EH (cell line): ENCODE data around the gene PPP2R1B.
"Not testable (repeated sequence)": the region's sequence is repeated elsewhere in the genome, so short reads cannot be mapped to it uniquely, and the experiment has no call there.

ENCODE experiments used
- DNase-seq: peaks from one replicate; pipeline ENCODE4 v3.0.0-alpha.2; 2015; ENCODE audit warnings: low read depth

Gene PPP2R1B

DNA sequence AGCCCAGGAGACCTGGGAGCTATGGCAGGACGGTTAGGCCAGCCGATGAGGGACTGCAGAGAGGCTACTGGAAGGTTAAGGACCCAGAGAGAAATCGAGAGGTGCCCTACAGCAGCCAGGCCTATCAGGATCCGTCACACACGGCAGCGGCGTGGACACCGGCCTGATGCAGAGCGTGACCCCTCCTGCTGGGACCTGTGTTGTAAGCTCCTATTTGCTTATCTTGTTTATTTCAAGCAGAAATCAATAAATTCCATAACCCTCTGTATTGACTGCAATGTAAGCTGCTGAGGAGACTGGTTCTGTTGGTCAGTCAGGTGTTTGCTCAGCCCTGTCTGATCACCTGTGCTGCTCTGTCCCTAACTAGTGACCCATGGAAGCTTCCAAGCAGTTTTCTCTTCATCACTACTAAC lies 39.9 kb downstream of the PPP2R1B start:
- no peak for DNase-seq

DNA sequence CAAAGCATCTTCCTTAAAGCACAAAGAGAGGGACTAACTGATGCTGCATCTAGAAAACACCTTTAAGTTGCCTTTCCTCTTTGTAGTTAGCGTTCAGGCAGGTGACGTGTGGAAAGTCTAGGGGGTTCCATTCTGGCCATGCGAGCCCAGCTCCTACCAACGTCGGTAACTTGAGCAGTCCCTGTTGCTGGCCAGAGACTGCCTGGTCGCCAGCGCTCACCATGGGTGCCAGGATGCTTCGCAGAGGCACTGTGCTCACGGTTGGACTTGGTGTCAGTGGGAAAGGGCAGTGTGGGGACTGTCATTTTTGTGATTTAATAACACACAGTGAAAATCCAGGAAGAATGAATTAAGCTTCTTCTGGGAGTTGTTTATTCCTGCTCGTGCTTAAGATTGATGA lies 40.6 kb downstream of the PPP2R1B start:
- no peak for DNase-seq

DNA sequence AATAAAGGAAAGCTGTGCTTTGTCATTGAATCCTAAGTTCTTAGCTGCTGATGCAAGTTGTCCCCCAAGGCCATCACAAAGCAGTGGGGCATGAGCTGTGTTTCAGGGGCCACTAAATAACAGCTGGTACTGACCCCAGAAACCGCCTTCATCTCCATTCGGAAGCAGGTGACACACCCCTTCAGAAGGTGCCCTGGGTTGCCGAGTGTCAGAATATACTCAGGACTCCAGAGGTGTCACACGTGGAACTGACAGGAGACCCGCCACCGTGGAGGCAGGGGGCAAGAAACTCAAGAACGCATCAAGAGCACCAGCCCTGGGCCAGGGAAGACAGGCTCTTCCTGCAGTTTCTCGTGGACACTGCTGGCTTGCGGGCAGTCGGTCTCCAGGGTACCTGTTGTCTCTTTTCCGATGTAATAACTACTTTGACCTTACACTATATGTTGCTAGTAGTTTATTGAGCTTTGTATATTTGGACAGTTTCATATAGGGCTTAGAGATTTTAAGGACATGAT lies 41.5 kb downstream of the PPP2R1B start:
- DNase-seq: no peak

DNA sequence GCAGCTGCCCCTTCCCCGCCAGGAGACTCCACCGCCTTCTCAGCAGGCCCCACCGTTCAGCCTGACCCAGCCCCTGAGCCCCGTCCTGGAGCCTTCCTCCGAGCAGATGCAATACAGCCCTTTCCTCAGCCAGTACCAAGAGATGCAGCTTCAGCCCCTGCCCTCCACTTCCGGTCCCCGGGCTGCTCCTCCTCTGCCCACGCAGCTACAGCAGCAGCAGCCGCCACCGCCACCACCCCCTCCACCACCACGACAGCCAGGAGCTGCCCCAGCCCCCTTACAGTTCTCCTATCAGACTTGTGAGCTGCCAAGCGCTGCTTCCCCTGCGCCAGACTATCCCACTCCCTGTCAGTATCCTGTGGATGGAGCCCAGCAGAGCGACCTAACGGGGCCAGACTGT lies 42.6 kb downstream of the PPP2R1B start:
- DNase-seq: no peak

DNA sequence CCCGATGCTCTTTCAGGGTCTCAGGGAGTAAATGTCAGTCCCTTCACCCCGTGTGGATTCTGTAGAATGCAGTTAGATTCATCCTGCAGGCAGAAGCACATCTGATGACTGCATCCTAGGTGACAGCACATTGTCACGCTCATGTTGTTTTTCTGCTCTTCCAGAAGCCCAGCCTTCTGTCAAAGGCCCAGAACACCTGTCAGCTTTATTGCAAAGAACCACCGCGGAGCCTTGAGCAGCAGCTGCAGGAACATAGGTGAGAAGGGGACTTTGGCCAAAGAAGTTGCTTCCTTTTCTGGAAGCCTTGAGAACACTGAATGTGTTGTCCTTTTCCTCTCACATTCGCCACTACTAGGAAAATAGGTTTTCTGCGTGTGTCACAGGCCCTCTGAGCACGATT lies 43.7 kb downstream of the PPP2R1B start:
- no peak for DNase-seq

DNA sequence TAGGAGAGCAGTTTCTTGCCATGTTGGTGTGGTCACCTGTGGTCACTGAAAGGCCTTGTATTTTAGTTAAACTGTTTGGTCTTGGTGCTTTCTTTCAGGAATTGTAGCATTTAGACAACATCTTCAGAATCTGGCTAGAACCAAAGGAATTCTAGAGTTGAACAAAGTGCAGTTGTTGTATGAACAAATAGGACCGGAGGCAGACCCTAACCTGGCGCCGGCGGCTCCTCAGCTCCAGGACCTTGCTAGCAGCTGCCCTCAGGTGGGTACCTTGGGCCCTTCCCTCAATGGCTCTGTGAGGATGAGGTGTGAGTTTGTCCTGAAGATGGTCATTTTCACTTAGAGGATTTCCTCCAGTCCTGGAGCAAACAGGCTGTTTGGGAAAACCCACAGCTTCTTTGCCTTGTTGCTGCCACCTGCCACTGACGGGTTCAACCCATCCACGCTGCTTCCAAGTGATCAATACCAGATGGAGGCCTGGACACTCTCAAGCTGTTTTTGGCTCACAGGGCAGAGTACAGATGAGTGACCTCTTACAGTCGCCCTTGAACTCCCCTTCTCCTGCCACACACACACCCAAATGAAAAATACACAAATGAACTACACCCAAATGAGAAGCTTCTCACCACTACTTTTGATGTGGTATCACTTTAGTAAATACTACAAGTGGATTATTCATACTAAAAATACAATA lies 45.2 kb downstream of the PPP2R1B start:
- no peak for DNase-seq

DNA sequence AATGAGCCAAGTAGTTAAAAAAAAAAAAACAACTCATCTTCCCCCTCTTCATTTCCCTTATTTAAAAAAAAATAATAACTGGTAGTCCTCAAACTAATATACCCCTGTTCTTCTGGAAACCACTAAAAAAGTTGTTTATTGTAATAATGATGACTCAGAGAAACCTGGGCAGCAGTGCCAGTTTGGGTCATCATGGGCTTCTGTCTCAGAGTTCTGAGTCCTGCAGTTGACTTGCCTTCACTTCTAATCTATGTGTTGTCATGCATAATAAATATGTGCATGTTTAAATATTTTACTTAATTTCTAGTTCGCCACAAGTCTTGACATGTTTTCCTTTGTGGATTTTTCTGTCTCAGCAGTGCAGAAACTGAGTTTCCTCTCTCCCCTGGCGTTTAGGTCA lies 46.8 kb downstream of the PPP2R1B start:
- peak; percentile 44 for DNase-seq

DNA sequence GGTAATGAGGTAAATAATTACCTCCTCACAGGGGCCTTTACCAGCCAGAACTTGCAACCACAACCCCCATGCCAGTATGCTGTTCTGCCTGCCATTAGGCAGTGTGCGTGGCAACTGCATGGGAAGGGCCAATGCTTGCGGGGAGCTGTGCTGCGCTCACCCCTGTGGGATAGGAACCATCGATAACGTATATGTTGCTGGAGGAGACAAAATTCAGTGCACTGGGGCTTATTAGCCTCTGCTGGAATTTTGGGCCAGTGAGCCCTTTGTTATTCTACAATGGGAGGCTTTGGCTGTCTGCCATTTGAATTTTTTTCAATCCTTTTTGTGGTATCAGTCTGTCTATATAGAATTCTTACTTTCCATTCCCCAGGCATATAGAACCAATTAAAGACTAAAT lies 47.3 kb downstream of the PPP2R1B start:
- peak; percentile 49 for DNase-seq

DNA sequence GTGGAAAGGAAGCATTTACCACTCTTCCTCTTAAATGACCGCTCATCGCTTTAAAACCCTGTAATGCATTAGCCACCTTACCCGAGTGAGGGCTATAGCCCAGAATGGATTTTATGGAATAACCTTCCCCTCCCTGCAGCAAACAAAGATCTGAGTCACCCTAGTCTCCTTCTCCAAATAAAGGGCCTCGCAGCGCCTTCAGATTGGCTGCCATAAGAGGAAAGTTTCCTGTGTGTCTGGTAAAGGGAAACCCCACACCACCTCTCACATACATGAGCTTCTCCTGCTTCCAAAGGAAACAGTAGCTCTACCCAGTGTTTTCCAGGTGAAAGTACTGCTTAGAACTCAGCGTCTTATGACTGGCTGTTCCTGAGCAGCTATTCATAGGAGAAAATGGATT lies 47.8 kb downstream of the PPP2R1B start:
- DNase-seq: peak; percentile 87

DNA sequence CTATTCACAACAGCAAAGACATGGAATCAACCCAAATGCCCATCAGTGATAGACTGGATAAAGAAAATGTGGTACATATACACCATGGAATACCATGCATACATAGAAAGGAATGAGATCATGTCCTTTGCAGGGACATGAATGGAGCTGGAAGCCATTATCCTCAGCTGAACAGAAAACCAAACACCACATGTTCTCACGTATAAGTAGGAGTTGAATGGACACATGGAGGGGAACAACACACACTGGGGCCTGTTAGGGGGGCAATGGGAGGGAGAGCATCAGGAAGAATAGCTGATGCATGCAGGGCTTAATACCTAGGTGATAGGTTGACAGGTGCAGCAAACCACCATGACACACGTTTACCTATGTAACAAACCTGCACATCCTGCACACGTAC lies 48.5 kb downstream of the PPP2R1B start:
- DNase-seq: not testable (repeated sequence)

DNA sequence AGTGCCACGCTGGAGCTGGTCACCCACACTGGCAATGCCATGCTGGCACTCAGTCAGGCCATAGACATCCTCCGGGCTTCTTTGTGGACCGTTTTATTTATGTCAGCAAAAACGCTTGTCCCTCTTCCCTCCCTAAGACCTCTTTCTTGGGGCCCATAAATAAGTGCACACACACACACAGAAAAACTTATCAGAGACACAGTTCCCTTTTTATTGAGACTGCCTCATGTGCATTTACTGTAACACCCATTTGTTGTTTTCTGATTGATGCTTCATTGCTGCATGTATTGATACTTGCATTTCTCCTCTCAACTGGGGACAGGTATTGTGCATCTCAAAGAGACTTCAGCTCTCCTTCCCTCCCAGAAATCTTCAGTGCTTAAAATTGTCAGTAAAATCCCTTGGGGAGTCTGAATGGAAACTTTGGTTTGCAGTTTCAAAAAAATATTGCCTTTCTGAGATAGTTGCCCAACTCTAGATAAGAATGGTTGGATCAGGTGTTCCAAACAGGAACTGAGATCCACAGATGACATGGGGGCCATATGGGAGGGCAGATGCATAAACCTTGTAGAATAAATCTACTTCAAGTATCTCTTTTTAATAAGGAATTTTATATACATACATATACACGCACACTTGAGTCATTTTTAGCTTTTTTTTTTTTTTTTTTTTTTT lies 50.9 kb downstream of the PPP2R1B start:
- no peak for DNase-seq

DNA sequence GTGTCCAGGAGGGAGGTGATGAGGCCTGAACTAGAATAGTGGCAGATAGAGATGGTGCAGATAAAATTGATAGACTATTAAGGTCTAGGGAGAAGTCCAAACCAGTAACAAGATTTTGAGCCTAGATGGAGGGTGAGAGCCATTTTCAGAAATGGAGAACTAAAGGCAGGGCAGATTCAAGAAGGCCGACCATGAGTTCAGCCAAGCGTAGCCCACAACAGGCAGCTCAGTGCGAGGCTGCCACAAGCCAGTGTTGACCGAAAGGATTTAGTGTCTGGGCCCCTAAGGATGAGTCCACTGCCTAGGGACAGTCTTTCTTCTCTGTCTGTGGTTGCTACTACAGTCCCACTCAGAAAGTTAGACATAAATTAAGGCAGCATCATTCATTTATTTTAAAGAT lies 51.7 kb downstream of the PPP2R1B start:
- DNase-seq: no peak

DNA sequence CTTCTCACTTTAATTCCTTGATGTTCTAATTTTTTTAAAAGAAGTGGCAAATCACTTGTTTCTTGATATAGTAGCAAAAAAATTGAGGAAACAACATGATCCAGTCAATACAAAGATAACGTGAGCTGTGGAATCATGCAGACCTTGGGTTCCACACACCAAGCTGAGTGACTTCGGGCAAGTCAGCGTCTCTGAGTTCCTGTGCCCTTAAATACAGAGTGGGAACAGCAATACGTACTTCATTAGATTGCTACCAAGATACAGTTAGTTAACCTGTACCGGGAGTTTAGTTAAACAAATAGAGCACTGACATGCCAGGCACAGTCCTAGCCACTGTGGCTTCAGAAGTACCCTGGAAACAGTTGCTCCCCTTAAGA lies 58.5 kb downstream of the PPP2R1B start:
- no peak for DNase-seq

DNA sequence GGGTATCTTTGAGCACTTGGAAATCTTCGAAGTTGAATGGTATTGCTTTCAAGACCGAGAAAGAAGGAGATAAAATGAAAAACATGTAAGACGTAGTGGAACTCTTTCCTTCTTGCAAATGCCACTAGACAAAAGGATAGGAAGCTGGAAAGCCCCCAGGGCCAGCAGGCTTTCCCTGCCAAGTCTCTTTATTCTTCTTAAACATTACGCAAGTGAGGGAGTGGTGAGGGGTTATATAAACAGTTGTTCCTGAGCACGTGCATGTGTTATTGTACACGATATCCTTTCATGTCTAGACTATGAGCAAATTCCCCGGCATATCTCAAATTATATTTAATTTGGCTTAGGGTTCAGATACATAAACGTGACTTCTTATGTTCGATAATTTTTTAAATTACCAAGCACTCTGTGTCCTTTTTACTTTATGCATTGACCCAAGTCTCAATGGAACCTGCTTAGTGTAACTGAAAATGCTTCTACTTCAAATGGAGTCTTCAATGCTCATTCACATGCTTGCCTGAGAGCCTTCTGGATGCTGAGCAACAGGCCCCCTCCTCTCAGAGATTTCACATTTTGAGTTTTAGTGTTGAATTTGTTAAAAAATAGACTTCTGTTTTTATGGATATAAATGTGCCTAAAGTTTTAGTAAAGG lies 59.0 kb downstream of the PPP2R1B start:
- peak; percentile 74 for DNase-seq

DNA sequence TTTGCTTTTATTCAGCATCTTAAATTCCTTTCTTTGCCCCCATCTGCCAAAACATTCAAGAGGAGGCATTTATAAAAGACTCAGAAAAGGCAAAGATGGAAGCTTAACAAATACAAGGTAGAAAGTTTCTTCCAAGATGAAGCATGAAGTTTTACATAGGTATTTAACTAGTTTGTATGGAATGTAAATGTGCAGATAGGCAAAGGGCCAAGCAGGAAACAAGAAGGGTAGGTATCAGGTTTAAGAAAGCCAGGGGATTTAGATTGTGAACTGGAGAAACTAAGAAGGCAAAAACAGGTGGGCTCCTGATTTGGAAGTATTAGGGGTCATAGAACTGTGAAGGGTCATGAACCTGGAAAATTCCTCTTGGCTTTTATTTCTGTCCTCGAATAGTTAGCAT lies 62.6 kb downstream of the PPP2R1B start:
- DNase-seq: no peak

DNA sequence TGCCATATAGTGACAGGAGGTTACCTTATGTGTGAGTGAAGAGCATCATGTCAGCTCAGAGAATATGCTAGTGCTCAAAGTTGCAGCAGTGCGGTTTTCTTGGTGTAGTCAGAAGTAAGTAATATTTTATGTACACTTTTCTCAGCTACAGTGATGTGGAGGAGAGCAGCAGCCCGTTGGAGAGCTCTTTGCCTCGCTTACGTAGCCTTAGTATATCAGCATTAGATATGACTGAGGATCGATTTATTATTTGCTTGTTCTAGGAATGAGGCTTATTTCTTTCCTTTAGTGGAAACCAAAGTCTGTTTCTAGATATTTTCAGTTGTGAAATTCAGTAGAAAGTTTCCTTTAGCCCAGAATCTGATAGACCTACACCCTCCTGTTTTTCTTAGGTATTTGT lies 63.6 kb downstream of the PPP2R1B start:
- no peak for DNase-seq

DNA sequence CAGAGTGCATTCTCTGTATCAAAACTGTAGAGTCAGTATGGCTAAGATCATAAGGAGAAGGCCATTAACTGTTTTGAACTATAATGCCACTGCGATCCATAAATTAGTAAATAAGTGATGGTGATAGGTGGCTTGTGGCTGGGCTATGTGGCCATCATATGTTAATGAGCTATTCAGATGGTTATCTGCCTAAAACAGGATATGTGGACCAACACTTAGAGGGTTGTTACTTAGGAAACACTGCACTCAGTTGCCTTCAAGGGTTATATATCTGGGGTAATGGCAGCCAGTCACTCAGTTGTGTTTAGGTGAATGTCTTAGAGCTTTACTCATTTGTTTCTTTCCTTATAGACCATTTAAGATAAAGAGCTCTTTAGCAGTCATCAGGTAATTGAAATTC lies 66.0 kb downstream of the PPP2R1B start:
- no peak for DNase-seq

DNA sequence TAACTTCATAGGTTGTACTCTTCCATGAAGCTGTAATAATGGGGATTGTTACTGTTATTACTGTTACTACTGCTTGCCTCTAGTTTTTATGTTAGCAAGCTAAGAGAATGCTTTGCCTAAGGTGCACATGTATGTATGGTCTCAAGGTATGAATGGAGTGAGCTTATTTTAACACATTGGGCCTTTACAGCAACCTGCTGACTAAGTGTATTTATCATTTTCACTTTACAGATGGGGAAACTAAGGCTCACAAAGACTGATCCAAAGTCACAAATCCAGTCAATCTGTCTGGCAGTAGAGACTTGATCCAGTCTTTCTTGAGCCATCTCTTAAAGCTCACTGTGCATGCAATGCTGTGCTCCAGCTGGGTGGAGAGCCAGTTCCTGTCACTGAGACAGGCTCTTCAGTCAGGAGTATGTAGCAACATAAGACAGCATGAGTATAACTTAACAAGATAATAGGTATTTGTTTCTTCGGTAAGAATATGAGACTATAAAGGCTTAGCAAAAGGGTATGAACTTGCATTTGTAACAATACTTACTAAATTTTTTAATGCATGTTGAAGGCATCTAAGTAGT lies 66.5 kb downstream of the PPP2R1B start:
- DNase-seq: no peak

DNA sequence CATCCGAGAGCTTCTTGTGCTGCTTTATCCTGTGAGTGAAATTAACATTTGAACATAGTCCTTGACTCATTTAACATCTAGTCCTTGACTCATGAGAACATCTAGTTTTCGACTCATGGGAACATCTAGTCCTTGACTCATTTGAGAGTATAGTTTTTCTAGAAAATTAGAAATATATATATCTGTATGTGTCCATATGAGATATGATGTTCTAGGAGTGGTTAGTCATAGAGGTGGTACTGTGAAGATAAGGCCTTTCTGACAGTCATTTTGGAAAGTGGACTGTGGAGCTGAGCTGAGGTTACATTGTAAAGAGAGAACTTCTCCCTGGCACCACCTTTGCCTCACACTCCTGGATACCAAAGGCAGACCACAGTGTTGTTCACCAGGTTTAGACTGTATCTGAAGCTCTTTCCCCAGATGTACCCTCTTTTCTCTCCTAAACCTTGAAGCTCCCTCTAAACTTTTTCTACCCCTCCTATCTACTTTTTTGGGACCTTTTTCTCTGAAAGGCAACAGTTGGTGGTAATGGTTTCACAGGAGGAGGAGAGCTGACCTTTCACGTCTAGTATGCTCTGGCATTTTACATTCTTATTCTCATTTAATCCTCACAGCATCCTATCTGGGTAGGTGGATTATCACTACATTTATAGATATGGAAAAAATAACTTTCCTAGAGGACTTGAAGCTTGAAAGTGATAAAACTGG lies 67.2 kb downstream of the PPP2R1B start:
- no peak for DNase-seq

DNA sequence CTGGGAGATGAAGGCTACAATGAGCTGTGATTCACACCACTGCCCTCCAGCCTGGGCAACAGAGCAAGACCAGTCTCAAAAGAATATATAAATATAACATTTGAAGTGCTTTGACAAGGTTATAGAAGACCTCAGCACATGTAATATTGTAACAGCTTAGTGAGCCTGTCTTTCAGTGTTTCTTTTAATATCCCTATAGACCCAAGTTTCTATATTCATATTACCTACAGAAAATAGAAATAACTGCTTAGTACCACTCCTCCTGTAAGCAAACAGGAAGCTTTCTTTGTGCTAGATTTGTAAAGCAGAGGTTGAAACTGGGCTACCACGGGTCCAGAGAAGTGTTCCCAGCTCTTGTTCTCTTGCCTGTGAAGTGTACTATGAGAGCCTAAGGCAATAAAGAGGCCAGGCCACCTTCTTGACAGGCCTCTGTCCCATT lies 68.2 kb downstream of the PPP2R1B start:
- no peak for DNase-seq

DNA sequence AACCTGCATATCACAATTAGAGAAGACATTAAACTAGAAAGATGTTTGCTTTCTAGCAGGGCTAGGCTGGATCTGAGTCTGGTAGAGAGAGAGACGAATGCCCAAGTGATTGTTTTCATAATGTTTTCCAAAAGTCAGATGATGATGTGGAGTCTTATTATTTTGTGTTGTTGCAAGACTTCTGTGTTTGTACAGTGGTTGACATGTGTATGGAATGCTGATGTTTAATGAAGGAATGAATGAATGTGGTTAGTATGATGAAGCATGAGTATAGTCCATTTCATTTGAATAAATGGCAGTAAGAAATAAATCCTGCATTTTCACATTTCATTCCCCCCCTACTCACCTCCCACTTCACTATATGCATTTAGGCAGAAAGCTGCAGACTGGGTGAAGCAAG lies 69.6 kb downstream of the PPP2R1B start:
- DNase-seq: peak; percentile 59

DNA sequence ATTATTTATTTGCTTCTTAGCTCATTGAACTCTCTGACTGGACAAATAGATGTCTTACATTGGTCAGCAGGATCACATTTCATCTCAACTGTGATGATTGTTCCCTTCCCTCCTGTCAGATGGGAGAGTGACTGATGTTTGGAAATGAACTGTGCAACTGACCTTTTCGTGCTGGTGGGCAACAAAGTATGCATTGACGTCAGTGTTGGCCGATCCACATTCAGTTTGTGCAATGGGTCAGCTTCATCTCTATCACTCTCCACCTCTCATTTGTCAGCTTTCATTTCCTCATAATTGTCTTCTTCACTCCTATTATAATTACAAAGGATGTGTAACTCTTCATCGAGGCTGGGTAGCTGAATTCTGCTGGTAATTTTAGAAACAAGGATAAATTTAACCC lies 71.3 kb downstream of the PPP2R1B start:
- DNase-seq: no peak
